ENCODE results near the gene RASGEF1C.

GRCh38 chr5:180069589-180070247, 139.3 kb downstream of the RASGEF1C start:
- TF ChIP-seq POLR2AphosphoS5 (IDR thresholded peaks at IDR 0.05): peak in 1 of 3 donors; percentile 81
- TF ChIP-seq, protein P1, sequence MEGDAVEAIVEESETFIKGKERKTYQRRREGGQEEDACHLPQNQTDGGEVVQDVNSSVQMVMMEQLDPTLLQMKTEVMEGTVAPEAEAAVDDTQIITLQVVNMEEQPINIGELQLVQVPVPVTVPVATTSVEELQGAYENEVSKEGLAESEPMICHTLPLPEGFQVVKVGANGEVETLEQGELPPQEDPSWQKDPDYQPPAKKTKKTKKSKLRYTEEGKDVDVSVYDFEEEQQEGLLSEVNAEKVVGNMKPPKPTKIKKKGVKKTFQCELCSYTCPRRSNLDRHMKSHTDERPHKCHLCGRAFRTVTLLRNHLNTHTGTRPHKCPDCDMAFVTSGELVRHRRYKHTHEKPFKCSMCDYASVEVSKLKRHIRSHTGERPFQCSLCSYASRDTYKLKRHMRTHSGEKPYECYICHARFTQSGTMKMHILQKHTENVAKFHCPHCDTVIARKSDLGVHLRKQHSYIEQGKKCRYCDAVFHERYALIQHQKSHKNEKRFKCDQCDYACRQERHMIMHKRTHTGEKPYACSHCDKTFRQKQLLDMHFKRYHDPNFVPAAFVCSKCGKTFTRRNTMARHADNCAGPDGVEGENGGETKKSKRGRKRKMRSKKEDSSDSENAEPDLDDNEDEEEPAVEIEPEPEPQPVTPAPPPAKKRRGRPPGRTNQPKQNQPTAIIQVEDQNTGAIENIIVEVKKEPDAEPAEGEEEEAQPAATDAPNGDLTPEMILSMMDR (IDR thresholded peaks at IDR 0.05 in 8 of 11, conservative IDR thresholded peaks at IDR 0.05 in 3 of 11): no peak
